A549 treated with CpdA at 1 μM for 4 hours (cell line): Measurements from ENCODE around the gene TRAPPC3. TPM values are rescaled to one million over a fixed set of nuclear protein-coding genes. Genes with fewer than 3 reads are reported as not detected.

Source experiments
- total RNA-seq: library from RNA; stranded (reverse); fragments of 200-300 nt; extraction: Qiagen RNA extraction; gene quantifications from 5 replicates; pipeline ENCODE4 v1.2.3, GENCODE V29; 2022; ENCODE audit warnings: low read depth

TRAPPC3 gene
- total RNA-seq = 75.2 to 90.1 TPM (median 78.4 TPM) in 5 replicates

GRCh38 chr1:36149237-36149972 lies at the start of gene TRAPPC3:
Gene TRAPPC3, minus strand, starts transcription at chr1:36149486. Its CDS starts 108 bp downstream, at chr1:36149378.

GRCh38 chr1:36155408-36156328 lies 6.4 kb upstream of the TRAPPC3 start, which contains the start of gene MAP7D1:
Gene MAP7D1, plus strand, starts transcription at chr1:36156160. Its CDS starts 258 bp downstream, at chr1:36156418.

GRCh38 chr1:36125129-36125991 lies 23.9 kb downstream of the TRAPPC3 start, which contains the start of gene COL8A2:
Gene COL8A2, minus strand, starts transcription at chr1:36125222. Its CDS starts 24,980 bp downstream, at chr1:36100242.

GRCh38 chr1:36088577-36089392 lies 60.5 kb downstream of the TRAPPC3 start, which contains the start of gene ADPRS:
Gene ADPRS, plus strand, starts transcription at chr1:36088892. Its CDS starts 13 bp downstream, at chr1:36088905.

Other genes starting within 250 kb of the TRAPPC3 start
- 4.9 to 8.9 TPM (median 6.3 TPM) in 5 replicates for gene AGO3, start 218.4 kb downstream of the TRAPPC3 start, total RNA-seq
- gene TEKT2, start 65.4 kb downstream of the TRAPPC3 start, total RNA-seq = not detected in 5 replicates
- 21.6 to 27.0 TPM (median 26.3 TPM) in 5 replicates for gene ADPRS, start 60.6 kb downstream of the TRAPPC3 start, total RNA-seq
- gene COL8A2, start 24.3 kb downstream of the TRAPPC3 start, total RNA-seq = 0.06 to 0.15 TPM (median 0.09 TPM) in 5 replicates
- 103 to 127 TPM (median 117 TPM) in 5 replicates for gene MAP7D1, start 6.7 kb upstream of the TRAPPC3 start, total RNA-seq
- 51.2 to 74.6 TPM (median 57.1 TPM) in 5 replicates for gene THRAP3, start 75.0 kb upstream of the TRAPPC3 start, total RNA-seq
- gene SH3D21, start 156.9 kb upstream of the TRAPPC3 start, total RNA-seq = 1.3 to 3.0 TPM (median 2.1 TPM) in 5 replicates
- 8.1 to 22.3 TPM (median 18.3 TPM) in 5 replicates for gene EVA1B, start 174.2 kb upstream of the TRAPPC3 start, total RNA-seq
- gene STK40, start 236.4 kb upstream of the TRAPPC3 start, total RNA-seq = 8.6 to 13.0 TPM (median 10.5 TPM) in 5 replicates
- gene LSM10, start 248.4 kb upstream of the TRAPPC3 start, total RNA-seq = 32.4 to 51.2 TPM (median 46.8 TPM) in 5 replicates